CD4-positive, alpha-beta T cell treated with Interleukin-2 at 100 ng/mL for 4 hours (primary cell): ENCODE measurements around the gene FLNB.

Experiments
- DNase-seq: peaks from one replicate; pipeline ENCODE4 v3.0.0-alpha.2; 2020; ENCODE audit warnings: low spot score

Gene FLNB

GRCh38 chr3:58009026-58009748 is 965 bp downstream of the FLNB start:
- DNase-seq: peak; percentile 38

DNA sequence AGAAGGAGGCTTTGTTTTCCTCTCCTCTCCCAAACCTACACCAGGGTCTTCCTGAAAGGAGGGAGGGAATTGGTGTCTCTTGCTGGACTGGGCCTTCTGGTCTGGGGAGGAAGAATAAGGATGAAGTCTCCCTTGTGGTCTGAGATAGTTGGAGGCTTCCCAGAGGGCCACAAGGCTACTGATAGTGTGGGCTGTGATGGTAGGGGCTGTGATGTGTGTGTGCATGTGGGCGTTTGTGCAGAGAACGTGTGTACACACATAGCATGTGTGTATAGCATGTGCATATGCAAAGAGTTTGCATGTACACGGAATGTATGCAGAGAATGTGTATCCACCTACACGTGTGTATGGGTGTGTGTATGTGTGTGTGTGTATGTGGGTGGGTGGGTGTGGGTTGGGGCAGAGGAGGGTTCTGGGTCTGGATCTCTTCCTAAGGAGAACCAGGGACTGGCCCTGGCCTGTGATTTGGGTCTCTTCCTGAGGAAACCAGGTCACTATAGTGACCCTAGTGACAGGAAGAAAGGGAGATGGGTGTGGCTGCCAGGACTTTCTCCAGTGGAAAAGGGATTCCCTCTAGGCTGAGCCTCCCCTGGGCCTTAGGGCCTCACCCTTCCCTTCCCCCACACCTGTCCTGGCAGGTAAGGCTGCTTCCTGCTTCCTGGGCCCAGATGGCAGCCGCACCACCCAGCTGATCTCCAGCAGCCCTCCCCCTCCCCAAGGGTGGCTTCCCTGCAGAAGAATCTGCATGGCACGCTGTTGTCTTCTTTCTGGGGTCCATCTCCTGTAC is 1.7 kb downstream of the FLNB start:
- no peak for DNase-seq

- DNase-seq: no peak
These were observed 2.3 kb downstream of the FLNB start for GRCh38 chr3:58010562-58010961.

GRCh38 chr3:58011580-58011979 is 3.4 kb downstream of the FLNB start:
- DNase-seq: no peak

GRCh38 chr3:58012302-58012701 is 4.1 kb downstream of the FLNB start:
- no peak for DNase-seq

DNA sequence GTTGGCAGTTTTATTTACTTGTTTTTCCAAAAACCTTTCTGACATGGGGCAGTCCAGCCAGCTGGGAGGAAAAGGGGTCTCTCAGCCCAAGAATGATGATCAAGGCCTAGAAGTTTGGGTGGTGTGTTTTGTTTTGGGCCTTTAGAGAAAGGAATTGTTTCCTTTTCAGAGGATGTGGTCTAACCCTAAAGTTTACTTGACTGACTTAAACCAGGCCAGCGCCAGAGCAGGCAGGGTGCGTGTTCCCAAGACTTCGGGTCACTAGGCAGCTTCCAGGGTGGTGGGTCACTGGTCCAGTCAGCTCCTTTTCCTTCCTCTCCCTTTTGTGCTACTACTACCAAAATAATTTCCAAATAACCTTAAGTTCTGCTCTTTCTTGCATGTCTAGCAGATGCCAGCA is 4.9 kb downstream of the FLNB start:
- no peak for DNase-seq

- DNase-seq: no peak
These were observed 5.9 kb downstream of the FLNB start for GRCh38 chr3:58013973-58014649.

- no peak for DNase-seq
These were observed 7.3 kb downstream of the FLNB start for GRCh38 chr3:58015520-58015915.

DNA sequence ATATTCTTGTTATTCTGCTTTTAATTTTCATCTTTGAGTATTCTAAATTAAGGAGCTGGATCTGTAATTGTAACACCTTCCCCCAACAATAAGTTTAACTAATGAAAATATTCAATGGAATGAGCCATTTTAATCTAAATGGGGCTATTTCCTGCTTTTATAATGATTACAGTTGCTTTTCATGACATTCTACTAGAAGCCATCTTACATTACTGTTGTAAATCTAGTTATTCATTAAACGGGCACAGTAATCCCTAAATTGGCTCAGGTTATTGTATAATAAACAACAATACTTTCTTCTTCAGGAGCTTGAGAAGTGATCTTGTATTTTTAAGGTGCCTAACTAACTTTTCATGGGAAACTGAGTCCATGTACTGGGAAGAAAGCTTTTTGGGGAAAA is 8.5 kb downstream of the FLNB start:
- DNase-seq: no peak

DNA sequence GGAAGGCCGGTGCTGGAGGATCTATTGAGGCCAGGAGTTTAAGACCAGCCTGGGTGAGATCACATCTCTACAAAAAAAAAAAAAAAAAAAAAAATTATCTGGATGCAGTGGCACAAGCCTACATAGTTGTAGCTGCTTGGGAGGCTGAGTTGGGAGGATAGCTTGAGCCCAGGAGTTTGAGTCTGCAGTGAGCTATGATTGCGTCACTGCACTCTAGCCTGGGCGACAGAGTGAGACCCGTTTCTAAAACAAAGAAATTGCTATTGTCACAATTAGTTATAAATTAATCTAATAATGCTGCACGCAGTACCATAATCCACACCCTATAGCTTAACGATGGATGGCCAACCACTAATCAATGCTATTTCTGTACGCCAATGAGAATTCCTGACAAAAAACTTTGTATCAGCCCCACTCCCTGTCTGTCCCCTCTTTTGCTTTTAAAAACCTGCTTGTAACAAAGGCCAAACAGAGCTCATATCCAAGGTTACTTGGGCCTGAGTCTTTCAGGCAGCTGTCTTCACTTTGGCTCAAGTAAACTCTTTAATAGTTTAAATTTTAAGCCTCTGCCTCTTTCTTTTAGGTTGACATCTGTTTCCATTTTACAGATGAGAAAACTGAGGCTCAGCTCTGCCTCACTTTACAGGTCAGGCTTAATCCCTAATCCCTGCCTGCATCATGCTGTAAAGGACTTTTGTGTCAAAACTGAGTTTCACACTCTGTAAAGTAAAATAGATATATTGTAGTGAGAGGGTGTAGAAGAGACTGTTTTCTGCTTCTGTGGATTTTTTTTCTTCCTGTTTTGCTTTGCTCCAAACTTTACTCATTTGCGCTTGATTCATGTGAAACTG is 10.9 kb downstream of the FLNB start:
- DNase-seq: no peak

DNA sequence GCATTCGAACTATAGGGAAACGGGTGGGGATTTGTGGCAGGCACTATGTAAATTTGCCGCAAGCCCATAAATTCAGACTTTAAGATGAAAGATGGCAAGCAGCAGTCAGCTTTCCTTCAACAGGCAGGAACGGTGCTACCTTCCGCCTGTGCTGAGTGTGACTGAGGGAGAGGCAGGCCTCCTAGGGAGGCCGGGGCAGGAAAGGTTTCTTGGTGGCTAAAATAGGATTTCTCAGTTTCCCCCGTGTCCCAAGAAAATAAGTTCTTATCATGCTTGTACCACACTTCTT is 12.5 kb downstream of the FLNB start:
- no peak for DNase-seq

- DNase-seq: no peak
These were observed 13.1 kb downstream of the FLNB start for GRCh38 chr3:58021072-58021959.

- DNase-seq: no peak
These were observed 13.7 kb downstream of the FLNB start for GRCh38 chr3:58021962-58022361.

DNA sequence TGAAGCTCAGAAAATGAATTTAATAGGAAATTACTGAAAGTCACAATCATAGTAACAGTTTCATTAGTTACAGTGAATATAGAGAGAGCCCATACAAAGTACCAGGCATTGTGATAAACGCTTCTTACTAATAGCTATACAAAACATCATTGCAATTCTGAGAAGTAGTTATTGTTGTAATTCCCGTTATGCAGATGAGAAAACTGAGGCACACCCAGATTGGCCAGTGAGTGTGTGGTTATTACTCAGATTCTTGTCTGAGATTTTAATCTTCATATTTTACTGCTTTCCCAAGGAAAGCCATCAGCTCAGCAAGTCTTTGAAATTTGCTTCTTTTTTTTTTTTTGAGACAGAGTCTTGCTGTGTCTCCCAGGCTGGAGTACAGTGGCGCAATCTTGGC is 14.3 kb downstream of the FLNB start:
- peak; percentile 16 for DNase-seq

DNA sequence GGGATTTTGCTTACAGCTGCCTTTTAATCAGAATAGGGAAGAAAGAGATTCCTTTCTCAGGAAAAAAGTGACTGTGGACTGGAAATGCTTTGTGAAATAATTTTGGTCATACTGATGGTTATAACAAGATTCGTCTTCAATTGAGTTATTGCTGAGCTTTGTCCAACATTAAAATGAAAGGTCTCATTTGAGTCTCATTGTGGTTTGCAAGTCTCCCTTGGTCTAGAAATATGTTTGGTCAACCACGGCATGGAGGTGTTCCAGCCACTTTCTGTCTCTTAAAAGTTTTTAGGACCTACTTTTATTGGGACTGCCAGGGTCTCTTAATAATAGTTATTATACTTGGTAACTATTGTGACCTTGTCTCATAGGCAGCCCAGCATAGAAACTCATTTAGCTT is 15.3 kb downstream of the FLNB start:
- DNase-seq: no peak

DNA sequence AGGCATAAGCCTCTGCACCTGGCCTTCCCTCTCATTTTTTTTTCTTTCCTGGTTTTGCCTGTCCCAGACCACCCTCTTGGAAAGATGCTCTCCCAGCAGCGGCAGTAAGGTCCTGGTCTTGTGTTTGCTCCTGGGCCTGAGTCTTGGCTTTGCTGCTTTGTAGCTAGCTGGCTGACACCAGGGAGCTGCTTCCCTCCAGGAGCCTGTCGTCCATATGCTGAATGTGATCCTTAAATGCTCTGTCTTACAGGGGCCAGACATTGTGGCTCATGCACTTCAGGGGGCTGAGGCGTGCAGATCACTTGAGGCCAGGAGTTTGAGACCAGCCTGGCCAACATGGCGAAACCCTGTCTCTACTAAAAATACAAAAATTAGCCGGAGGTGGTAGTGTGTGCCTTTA is 17.2 kb downstream of the FLNB start:
- DNase-seq: no peak

GRCh38 chr3:58025837-58026569 is 17.8 kb downstream of the FLNB start:
- DNase-seq: no peak

- DNase-seq: no peak
These were observed 18.4 kb downstream of the FLNB start for GRCh38 chr3:58026598-58026997.

- DNase-seq: no peak
These were observed 19.6 kb downstream of the FLNB start for GRCh38 chr3:58027704-58028317.

DNA sequence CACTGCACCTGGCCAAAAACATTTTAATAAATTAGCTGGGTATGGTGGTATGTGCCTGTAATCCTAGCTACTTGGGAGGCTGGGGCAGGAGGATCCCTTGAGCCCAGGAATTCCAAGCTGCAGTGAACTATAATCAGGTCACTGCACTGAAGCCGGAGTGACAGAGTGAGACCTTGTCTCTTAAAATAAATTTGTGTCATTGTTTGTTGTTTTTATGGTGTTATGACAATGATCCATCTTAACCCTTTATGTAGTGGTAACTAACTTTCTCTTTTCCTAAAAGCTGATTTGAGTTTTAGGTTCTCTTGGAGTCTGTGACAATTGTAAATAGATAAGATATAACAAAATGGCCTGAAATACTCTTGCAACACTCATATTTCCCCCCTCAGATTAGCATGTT is 20.7 kb downstream of the FLNB start:
- no peak for DNase-seq
